ENCODE data around the gene SPDL1. TPM values are rescaled to one million over a fixed set of nuclear protein-coding genes. Genes with fewer than 3 reads are reported as not detected.
A peak's percentile ranks its signal among the peaks of the same experiment; 100 is the strongest.

SPDL1 gene
- total and polyA plus RNA-seq, 2 donors from 2014 or later: 3.2 to 6.8 TPM

DNA sequence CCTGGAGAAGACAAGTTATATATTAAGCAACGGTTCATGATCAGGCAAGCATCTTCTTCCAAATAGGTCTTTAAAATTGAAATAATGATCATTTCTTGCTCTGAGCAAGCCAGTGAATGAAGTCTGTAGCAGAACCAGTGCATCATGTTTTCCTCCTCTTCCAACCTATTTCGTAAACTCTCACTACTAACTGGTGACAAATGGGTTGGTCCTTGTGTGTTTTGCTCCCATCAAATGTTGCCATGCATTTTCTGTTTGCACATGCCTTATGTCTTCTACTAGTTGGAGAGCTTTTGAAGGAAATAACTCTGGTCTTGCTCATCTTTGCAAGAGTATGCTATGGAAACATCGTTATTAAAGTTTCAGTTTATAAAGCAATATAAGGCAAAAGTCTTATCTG lies 37.2 kb upstream of the SPDL1 start:
- no peak for FAIRE-seq
- H3K27me3 ChIP-seq (ENCODE audit: control insufficient read depth, insufficient read depth, low read length): no peaks in the 10 kb centered on the region
- H3K4me1 ChIP-seq (ENCODE audit: control insufficient read depth in 2 of 3, insufficient read depth in 2 of 3, low read depth in 1 of 3, low read length in 3 of 3): no peaks in the 10 kb centered on the region
- no peaks in the 10 kb centered on the region for H3K9me3 ChIP-seq (ENCODE audit: control insufficient read depth in 2 of 3, insufficient read depth in 1 of 3, low read length in 3 of 3)
- intact Hi-C loops (cut with DNase I): no loop called here
- H3K27ac ChIP-seq (ENCODE audit: low read depth in 2 of 2, low read length in 2 of 2): no peak overlapping the region
- H3K36me3 ChIP-seq (ENCODE audit: control insufficient read depth in 2 of 3, insufficient read depth in 3 of 3, low read length in 3 of 3): no peaks in the 10 kb centered on the region
- no peak overlapping the region for H3K4me3 ChIP-seq (ENCODE audit: low read length in 3 of 3)
- TF ChIP-seq, protein P1, sequence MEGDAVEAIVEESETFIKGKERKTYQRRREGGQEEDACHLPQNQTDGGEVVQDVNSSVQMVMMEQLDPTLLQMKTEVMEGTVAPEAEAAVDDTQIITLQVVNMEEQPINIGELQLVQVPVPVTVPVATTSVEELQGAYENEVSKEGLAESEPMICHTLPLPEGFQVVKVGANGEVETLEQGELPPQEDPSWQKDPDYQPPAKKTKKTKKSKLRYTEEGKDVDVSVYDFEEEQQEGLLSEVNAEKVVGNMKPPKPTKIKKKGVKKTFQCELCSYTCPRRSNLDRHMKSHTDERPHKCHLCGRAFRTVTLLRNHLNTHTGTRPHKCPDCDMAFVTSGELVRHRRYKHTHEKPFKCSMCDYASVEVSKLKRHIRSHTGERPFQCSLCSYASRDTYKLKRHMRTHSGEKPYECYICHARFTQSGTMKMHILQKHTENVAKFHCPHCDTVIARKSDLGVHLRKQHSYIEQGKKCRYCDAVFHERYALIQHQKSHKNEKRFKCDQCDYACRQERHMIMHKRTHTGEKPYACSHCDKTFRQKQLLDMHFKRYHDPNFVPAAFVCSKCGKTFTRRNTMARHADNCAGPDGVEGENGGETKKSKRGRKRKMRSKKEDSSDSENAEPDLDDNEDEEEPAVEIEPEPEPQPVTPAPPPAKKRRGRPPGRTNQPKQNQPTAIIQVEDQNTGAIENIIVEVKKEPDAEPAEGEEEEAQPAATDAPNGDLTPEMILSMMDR (IDR thresholded peaks at IDR 0.05; ENCODE audit: borderline replicate concordance, extremely low read depth, insufficient read depth): no peak
- no peak for DNase-seq
- H3K9ac ChIP-seq (ENCODE audit: low read length in 3 of 3): no peak overlapping the region

DNA sequence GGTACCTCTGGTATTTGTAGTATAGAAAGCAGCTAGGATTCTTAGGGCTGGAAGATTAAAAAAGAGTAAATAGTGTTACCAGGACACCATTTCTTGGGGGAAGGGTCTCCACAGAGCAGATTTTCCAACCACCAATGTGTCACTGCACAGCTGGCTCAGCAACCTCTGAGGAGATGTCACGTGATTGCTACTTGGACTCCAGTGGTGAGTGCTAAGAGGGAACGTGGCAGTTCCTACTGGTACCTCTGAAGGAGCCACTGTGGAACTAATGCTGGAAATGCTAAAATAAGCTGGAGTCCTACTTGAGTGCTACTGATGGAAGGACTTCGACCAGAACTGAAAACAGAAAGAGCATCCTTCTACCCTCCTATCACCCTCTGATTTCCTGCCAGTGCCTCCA lies 36.1 kb upstream of the SPDL1 start:
- no peak overlapping the region for H3K4me3 ChIP-seq (ENCODE audit: low read length in 3 of 3)
- no peaks in the 10 kb centered on the region for H3K9me3 ChIP-seq (ENCODE audit: control insufficient read depth in 2 of 3, insufficient read depth in 1 of 3, low read length in 3 of 3)
- H3K9ac ChIP-seq (ENCODE audit: low read length in 3 of 3): no peak overlapping the region
- intact Hi-C loops (cut with DNase I): no loop called here
- no peak overlapping the region for H3K27ac ChIP-seq (ENCODE audit: low read depth in 2 of 2, low read length in 2 of 2)
- FAIRE-seq (no peak), DNase-seq (peak in 1 of 5 donors; percentile 22)
- H3K36me3 ChIP-seq (ENCODE audit: control insufficient read depth in 2 of 3, insufficient read depth in 3 of 3, low read length in 3 of 3): no peaks in the 10 kb centered on the region
- H3K27me3 ChIP-seq (ENCODE audit: control insufficient read depth, insufficient read depth, low read length): no peaks in the 10 kb centered on the region
- no peaks in the 10 kb centered on the region for H3K4me1 ChIP-seq (ENCODE audit: control insufficient read depth in 2 of 3, insufficient read depth in 2 of 3, low read depth in 1 of 3, low read length in 3 of 3)
- TF ChIP-seq, protein P1 (IDR thresholded peaks at IDR 0.05; ENCODE audit: borderline replicate concordance, extremely low read depth, insufficient read depth): no peak

DNA sequence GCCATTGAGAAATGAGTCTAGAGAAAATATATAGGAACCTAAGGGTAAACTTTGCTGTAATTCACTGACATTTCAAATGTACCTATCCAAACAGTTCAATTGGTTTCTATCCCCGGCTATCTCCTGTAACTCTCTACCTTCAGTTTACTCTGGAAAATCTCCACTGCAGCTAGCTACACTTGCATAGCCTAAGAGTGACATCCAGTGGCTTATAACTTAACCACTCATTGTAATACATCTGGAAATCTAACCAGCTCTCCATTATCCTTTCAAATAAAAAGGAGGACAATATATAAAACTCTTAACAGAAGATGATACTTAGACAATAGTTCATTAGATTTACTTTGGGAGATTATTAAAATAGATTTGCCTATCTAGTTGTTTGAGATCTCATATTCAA lies 35.3 kb upstream of the SPDL1 start:
- peak; percentile 81 for FAIRE-seq

More for the DNA sequence above, 35.3 kb upstream of the SPDL1 start:
- Histone ChIP-seq H3K4me3 (ENCODE audit: low read length in 3 of 3) (no peak overlapping the region), H3K27me3 (ENCODE audit: control insufficient read depth, insufficient read depth, low read length) (no peaks in the 10 kb centered on the region), H3K9ac (ENCODE audit: low read length in 3 of 3) (no peak overlapping the region), H3K9me3 (ENCODE audit: control insufficient read depth in 2 of 3, insufficient read depth in 1 of 3, low read length in 3 of 3) (no peaks in the 10 kb centered on the region), H3K4me1 (ENCODE audit: control insufficient read depth in 2 of 3, insufficient read depth in 2 of 3, low read depth in 1 of 3, low read length in 3 of 3) (no peaks in the 10 kb centered on the region), H3K36me3 (ENCODE audit: control insufficient read depth in 2 of 3, insufficient read depth in 3 of 3, low read length in 3 of 3) (no peaks in the 10 kb centered on the region), H3K27ac (ENCODE audit: low read depth in 2 of 2, low read length in 2 of 2) (no peak overlapping the region)
- TF ChIP-seq, protein P1 (IDR thresholded peaks at IDR 0.05; ENCODE audit: borderline replicate concordance, extremely low read depth, insufficient read depth): peak; percentile 41
- DNase-seq: peak in 2 of 5 donors; percentile 62 to 71
- intact Hi-C loops (cut with DNase I): no loop called here
